Choroid plexus epithelial cell (primary cell): Measurements from ENCODE around the gene TRIP12.

Experiments
- DNase-seq: peaks from one replicate; pipeline ENCODE4 v3.0.0-alpha.2; 2010; ENCODE audit warnings: low read depth
- H3K4me3 ChIP-seq: 2 replicates; pipeline ENCODE4 v1.5.1; 2011; ENCODE audit warnings: low read depth, mild to moderate bottlenecking, control low read depth, low read length, moderate library complexity
- CTCF ChIP-seq: conservative IDR thresholded peaks from 2 replicates; pipeline ENCODE4 v1.5.1; 2011; ENCODE audit warnings: low read depth, mild to moderate bottlenecking, control low read depth, inconsistent platforms, low read length, moderate library complexity

The TRIP12 gene

GRCh38 chr2:229879191-229879950 lies 42.4 kb downstream of the TRIP12 start:
- no peak for TF ChIP-seq CTCF
- DNase-seq, result no peak
- no peak overlapping the region for H3K4me3 ChIP-seq

DNA sequence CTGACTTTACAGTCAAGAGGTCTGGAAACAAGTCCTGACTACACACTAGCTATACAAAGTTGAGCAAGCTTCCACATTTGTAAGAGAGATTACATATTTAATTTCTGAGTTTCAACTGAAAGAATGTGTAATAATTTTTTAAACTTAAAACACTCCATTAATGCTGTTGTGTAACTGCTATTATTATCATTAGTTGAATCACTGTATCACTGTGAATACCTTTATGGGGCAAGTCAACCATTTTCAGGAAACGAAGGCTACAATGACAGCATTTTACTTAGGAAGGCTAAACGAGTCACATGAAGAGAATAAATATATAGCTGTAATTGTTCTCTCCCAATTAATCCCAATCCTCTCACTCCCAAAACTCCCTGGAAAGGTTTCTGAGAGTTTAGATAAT lies 46.3 kb downstream of the TRIP12 start:
- H3K4me3 ChIP-seq, result no peak overlapping the region
- TF ChIP-seq CTCF, result no peak
- no peak for DNase-seq

- H3K4me3 ChIP-seq, result no peak overlapping the region
- DNase-seq, result no peak
- no peak for TF ChIP-seq CTCF
Observed at GRCh38 chr2:229874647-229875046, 47.2 kb downstream of the TRIP12 start.

DNA sequence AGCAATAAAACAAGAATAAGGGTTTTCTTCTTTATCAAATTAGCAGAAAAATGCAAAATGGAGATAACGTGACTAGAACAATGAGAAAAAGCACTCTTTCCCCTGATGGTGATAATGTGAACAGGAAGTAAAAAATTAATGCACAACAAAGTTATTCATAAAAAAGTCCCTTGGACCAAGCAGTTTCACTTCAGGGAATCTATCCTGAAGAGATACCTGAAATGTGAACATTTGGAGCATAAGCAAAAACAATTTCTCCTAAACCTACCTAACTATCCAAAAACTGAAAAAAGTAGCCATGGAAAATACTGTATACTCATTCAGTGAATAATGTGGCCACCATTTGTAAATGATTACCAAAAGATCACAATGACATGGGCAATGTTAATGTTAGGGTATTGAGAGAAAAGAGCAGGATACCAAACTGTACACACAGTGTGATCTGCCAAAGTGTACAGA lies 48.7 kb downstream of the TRIP12 start:
- no peak for TF ChIP-seq CTCF
- DNase-seq, result no peak
- no peak overlapping the region for H3K4me3 ChIP-seq

DNA sequence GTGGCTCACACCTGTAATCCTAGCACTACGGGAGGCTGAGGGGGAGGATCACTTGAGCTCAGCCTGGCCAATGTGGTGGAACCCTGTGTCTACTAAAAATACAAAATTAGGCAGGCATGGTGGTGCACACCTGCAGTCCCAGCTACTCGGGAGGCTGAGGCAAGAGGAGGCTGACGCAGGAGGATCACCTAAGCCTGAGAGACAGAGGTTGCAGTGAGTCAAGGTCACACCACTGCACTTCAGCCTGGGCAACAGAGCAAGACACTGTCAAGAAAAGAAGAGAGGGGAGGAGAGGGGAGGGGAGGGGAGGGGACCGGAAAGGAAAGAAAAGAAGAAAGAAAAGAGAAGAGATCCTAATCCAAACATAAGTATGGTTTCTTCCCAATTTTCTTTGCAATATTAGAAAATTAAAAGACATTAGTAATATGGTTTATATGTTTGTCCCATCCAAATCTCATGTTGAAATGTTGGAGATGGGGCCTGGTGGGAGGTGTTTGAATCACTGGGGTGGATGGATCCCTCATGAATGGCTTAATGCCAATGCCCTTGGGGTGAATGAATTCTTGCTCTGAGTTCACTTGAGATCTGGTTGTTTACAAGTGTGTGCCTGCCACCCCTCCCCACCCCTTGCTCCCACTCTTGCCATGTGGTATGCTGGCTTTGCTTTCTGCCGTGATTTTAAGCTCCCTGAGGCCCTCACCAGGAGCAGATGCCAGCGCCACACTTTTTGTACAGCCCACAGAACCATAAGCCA lies 50.7 kb downstream of the TRIP12 start:
- no peak for TF ChIP-seq CTCF
- no peak for DNase-seq
- no peak overlapping the region for H3K4me3 ChIP-seq

GRCh38 chr2:229869226-229869625 lies 52.6 kb downstream of the TRIP12 start:
- DNase-seq, result no peak
- TF ChIP-seq CTCF, result no peak
- H3K4me3 ChIP-seq, result no peak overlapping the region
